Measurements from ENCODE around the gene TAF4.

GRCh38 chr20:62021793-62022385, 43.8 kb downstream of the TAF4 start:
- TF ChIP-seq POLR2A (IDR thresholded peaks at IDR 0.05) (no peak), CTCF (IDR thresholded peaks at IDR 0.05) (no peak)
